HEK293 (cell line): ENCODE results near the gene LAMTOR1.

ENCODE experiments used
- CTCF ChIA-PET: fragments of 350-600 bp; formaldehyde crosslinking; extraction: SDS; loops from one replicate; lab custom pipeline; 2021; ENCODE audit warnings: antibody characterized with exemption; lab: Yijun Ruan, JAX
- POLR2A ChIA-PET: fragments of 300-600 bp; formaldehyde crosslinking; extraction: SDS; loops from one replicate; lab custom pipeline; 2020; ENCODE audit warnings: antibody characterized with exemption, inconsistent platforms; lab: Yijun Ruan, JAX
- H3K27ac ChIP-seq: fragments of 200-500 bp; sonication (Bioruptor generic); 2 replicates; pipeline ENCODE4 v1.5.1; 2014; ENCODE audit warnings: low read depth, low read length, control low read depth, inconsistent platforms; ENCODE audit errors: extremely low read depth
- H3K36me3 ChIP-seq, 2 experiments: fragments of 200-500 bp in 1 of 2; sonication (Bioruptor generic) in 1 of 2; 1 replicate in 1 of 2; 2 replicates in 1 of 2; pipeline ENCODE4 v1.5.1; 2014 to 2017; ENCODE audit warnings: inconsistent platforms in 2 of 2, low read length in 2 of 2; ENCODE audit not compliant: control insufficient read depth in 2 of 2, insufficient read depth in 1 of 2
- H3K4me1 ChIP-seq: fragments of 200-500 bp; sonication (Bioruptor generic); 2 replicates; pipeline ENCODE4 v1.5.1; 2014; ENCODE audit warnings: mild to moderate bottlenecking, low read length, inconsistent platforms; ENCODE audit not compliant: control insufficient read depth, insufficient read depth
- H3K4me3 ChIP-seq: 2 replicates; pipeline ENCODE4 v1.5.1; 2011; ENCODE audit warnings: low read depth, mild to moderate bottlenecking, control low read depth, low read length, moderate library complexity
- H3K9me3 ChIP-seq: fragments of 200-500 bp; sonication (Bioruptor generic); 2 replicates; pipeline ENCODE4 v1.5.1; 2014; ENCODE audit warnings: low read depth, low read length, inconsistent platforms; ENCODE audit not compliant: control insufficient read depth, insufficient read depth
- FEZF1 ChIP-seq: fragments of 450-650 bp; formaldehyde crosslinking; IDR thresholded peaks from 2 replicates; pipeline ENCODE4 v1.5.1; 2016; ENCODE audit warnings: missing biosample characterization, missing genetic modification characterization
- HOXD13 ChIP-seq: sonication (generic); formaldehyde crosslinking; IDR thresholded peaks from 2 replicates; pipeline ENCODE4 v1.8.0; 2022; ENCODE audit warnings: missing genetic modification reagents, borderline replicate concordance
- PBX3 ChIP-seq: sonication (generic); formaldehyde crosslinking; IDR thresholded peaks from 2 replicates; pipeline ENCODE4 v1.8.1; 2022; ENCODE audit warnings: mild to moderate bottlenecking, moderate library complexity, missing genetic modification reagents
- SP3 ChIP-seq: fragments of 450-650 bp; formaldehyde crosslinking; IDR thresholded peaks from 2 replicates; pipeline ENCODE4 v1.5.1; 2016; ENCODE audit warnings: missing biosample characterization, missing genetic modification characterization
- ZEB2 ChIP-seq: fragments of 450-650 bp; formaldehyde crosslinking; IDR thresholded peaks from 2 replicates; pipeline ENCODE4 v1.5.1; 2016; ENCODE audit warnings: missing biosample characterization, missing genetic modification characterization
- ZFP3 ChIP-seq: fragments of 450-650 bp; formaldehyde crosslinking; IDR thresholded peaks from 2 replicates; pipeline ENCODE4 v1.5.1; 2016; ENCODE audit warnings: low read depth, missing biosample characterization, missing genetic modification characterization
- ZFP41 ChIP-seq: fragments of 450-650 bp; formaldehyde crosslinking; IDR thresholded peaks from 2 replicates; pipeline ENCODE4 v1.5.1; 2016; ENCODE audit warnings: missing biosample characterization, missing genetic modification characterization, borderline replicate concordance
- ZIC2 ChIP-seq: fragments of 450-650 bp; formaldehyde crosslinking; IDR thresholded peaks from 2 replicates; pipeline ENCODE4 v1.5.1; 2016; ENCODE audit warnings: missing biosample characterization, missing genetic modification characterization
- ZNF184 ChIP-seq: fragments of 450-650 bp; IDR thresholded peaks from 2 replicates; pipeline ENCODE4 v1.5.1; 2018; ENCODE audit warnings: missing biosample characterization, mild to moderate bottlenecking, missing genetic modification characterization
- ZNF19 ChIP-seq: fragments of 450-650 bp; formaldehyde crosslinking; IDR thresholded peaks from 2 replicates; pipeline ENCODE4; 2016; ENCODE audit warnings: missing biosample characterization, missing genetic modification characterization, low read depth
- ZNF2 ChIP-seq: fragments of 450-650 bp; formaldehyde crosslinking; IDR thresholded peaks from 2 replicates; pipeline ENCODE4 v1.5.1; 2016; ENCODE audit warnings: missing biosample characterization, missing genetic modification characterization
- ZNF202 ChIP-seq: fragments of 450-650 bp; formaldehyde crosslinking; IDR thresholded peaks from 2 replicates; pipeline ENCODE4 v1.5.1; 2016; ENCODE audit warnings: missing biosample characterization, missing genetic modification characterization, borderline replicate concordance
- ZNF366 ChIP-seq: fragments of 450-650 bp; formaldehyde crosslinking; conservative IDR thresholded peaks from 2 replicates; pipeline ENCODE4 v1.5.1; 2016; ENCODE audit warnings: missing biosample characterization, missing genetic modification characterization
- ZNF394 ChIP-seq: fragments of 450-650 bp; formaldehyde crosslinking; IDR thresholded peaks from 2 replicates; pipeline ENCODE4 v1.5.1; 2016; ENCODE audit warnings: missing biosample characterization, missing genetic modification characterization, mild to moderate bottlenecking, moderate library complexity, borderline replicate concordance
- ZNF501 ChIP-seq: fragments of 450-650 bp; formaldehyde crosslinking; IDR thresholded peaks from 2 replicates; pipeline ENCODE4 v1.5.1; 2016; ENCODE audit warnings: missing biosample characterization, missing genetic modification characterization
- ZNF596 ChIP-seq: fragments of 450-650 bp; IDR thresholded peaks from 2 replicates; pipeline ENCODE4 v1.5.0; 2018; ENCODE audit warnings: missing biosample characterization, mild to moderate bottlenecking, missing genetic modification characterization, moderate library complexity
- ZNF610 ChIP-seq: fragments of 450-650 bp; formaldehyde crosslinking; IDR thresholded peaks from 2 replicates; pipeline ENCODE4 v1.5.1; 2016; ENCODE audit warnings: missing biosample characterization, missing genetic modification characterization, borderline replicate concordance
- ZNF660 ChIP-seq: fragments of 450-650 bp; IDR thresholded peaks from 2 replicates; pipeline ENCODE4 v1.5.1; 2018; ENCODE audit warnings: missing biosample characterization, mild to moderate bottlenecking, missing genetic modification characterization
- ZNF76 ChIP-seq: fragments of 450-650 bp; formaldehyde crosslinking; IDR thresholded peaks from 2 replicates; pipeline ENCODE4; 2016; ENCODE audit warnings: low read depth, missing biosample characterization, missing genetic modification characterization, borderline replicate concordance
- ZNF777 ChIP-seq: fragments of 450-650 bp; formaldehyde crosslinking; IDR thresholded peaks from 2 replicates; pipeline ENCODE4 v1.5.1; 2017; ENCODE audit warnings: missing biosample characterization, missing genetic modification characterization, borderline replicate concordance
- ZSCAN5A ChIP-seq: fragments of 450-650 bp; formaldehyde crosslinking; IDR thresholded peaks from 2 replicates; pipeline ENCODE4 v1.5.1; 2016; ENCODE audit warnings: missing biosample characterization, missing genetic modification characterization
- TF ChIP-seq, protein P1 (sequence below): fragments of 450-650 bp; formaldehyde crosslinking; IDR thresholded peaks from 2 replicates; pipeline ENCODE4 v1.5.1; 2017; ENCODE audit warnings: missing biosample characterization, missing genetic modification characterization
- TF ChIP-seq, protein P2 (sequence below): fragments of 450-650 bp; formaldehyde crosslinking; IDR thresholded peaks from 2 replicates; pipeline ENCODE4 v1.5.1; 2017; ENCODE audit warnings: missing biosample characterization, missing genetic modification characterization
- TF ChIP-seq, protein P3 (sequence below): fragments of 450-650 bp; formaldehyde crosslinking; IDR thresholded peaks from 2 replicates; pipeline ENCODE4 v1.5.1; 2017; ENCODE audit warnings: missing biosample characterization, missing genetic modification characterization

The LAMTOR1 gene

GRCh38 chr11:72081184-72081644 is 21.9 kb downstream of the LAMTOR1 start:
- Histone ChIP-seq H3K4me3 (peak overlapping the region; percentile 57), H3K9me3 (no peaks in the 10 kb centered on the region), H3K27ac (no peak overlapping the region; the same call in 1 of the 2 replicates), H3K36me3 (peaks cover 0 to 4% of the 10 kb centered on the region in 2 experiments; a peak in 2 of 3 replicates), H3K4me1 (no peaks in the 10 kb centered on the region)
- TF ChIP-seq, protein P1, sequence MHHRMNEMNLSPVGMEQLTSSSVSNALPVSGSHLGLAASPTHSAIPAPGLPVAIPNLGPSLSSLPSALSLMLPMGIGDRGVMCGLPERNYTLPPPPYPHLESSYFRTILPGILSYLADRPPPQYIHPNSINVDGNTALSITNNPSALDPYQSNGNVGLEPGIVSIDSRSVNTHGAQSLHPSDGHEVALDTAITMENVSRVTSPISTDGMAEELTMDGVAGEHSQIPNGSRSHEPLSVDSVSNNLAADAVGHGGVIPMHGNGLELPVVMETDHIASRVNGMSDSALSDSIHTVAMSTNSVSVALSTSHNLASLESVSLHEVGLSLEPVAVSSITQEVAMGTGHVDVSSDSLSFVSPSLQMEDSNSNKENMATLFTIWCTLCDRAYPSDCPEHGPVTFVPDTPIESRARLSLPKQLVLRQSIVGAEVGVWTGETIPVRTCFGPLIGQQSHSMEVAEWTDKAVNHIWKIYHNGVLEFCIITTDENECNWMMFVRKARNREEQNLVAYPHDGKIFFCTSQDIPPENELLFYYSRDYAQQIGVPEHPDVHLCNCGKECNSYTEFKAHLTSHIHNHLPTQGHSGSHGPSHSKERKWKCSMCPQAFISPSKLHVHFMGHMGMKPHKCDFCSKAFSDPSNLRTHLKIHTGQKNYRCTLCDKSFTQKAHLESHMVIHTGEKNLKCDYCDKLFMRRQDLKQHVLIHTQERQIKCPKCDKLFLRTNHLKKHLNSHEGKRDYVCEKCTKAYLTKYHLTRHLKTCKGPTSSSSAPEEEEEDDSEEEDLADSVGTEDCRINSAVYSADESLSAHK (tag by site-specific recombination), result 0 out of 2 replicates have a peak, but pooled peaks have one; percentile 2
- TF ChIP-seq, protein P2, sequence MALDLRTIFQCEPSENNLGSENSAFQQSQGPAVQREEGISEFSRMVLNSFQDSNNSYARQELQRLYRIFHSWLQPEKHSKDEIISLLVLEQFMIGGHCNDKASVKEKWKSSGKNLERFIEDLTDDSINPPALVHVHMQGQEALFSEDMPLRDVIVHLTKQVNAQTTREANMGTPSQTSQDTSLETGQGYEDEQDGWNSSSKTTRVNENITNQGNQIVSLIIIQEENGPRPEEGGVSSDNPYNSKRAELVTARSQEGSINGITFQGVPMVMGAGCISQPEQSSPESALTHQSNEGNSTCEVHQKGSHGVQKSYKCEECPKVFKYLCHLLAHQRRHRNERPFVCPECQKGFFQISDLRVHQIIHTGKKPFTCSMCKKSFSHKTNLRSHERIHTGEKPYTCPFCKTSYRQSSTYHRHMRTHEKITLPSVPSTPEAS (tag by site-specific recombination), result no peak
- no peak for TF ChIP-seq ZNF777
- ChIA-PET POLR2A (interaction anchor here (0.6 to 1.8 kb wide), 5 partner anchors 13 to 49 kb away, joined by 3 to 6 read pairs (median 3); partner anchors contain the start of gene ANAPC15), CTCF (interaction anchor here (0.6 to 2.3 kb wide), 6 partner anchors 10 to 374 kb away, joined by 3 to 17 read pairs (median 6); no protein-coding TSS in a partner anchor)

DNA sequence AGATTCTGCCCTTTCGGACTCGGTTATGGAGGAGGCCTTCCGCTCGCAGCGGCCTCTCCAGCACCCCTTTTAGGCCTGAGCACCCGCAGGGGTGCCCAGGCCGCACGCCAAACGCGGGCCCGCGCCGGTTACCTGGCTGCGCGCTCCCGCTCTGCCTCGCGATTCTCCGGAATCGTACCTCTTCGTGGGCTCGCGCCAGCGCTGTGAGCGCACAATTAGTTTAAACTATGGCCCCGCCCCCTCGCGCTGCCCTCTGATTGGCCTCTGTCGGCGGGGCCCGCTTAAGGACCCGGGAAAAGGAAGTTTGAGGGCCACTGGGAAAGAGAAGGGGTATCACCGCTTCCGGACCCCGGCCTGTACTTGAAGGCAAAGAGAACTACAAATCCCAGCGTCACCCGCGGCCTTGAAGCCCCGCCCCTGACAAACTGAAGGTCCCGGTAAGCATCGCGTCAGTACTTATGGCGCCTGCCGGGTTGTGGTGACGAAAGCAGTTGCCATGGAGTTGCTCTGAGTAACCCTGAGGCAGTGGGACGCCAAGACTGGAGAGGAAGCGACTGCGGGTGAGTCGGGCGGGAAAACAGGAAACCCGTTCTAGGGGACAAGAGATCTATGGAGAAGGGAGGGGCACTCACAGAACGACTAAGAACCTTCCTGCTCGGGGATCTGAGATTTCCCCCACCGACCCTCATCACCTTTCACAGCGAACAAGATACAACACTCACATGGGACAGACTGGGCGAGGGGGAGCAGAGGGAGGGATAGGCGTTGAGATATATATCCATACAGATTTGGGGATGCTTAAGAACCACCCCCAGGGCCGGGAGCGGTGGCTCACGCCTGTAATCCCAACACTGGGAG is 22.5 kb downstream of the LAMTOR1 start, which contains the start of the genes LRRC51 and NUMA1:
LRRC51 (plus strand) TSS at position 525 of the 858 bp plus-strand sequence. CDS start 8,234 bp downstream, outside the sequence.
NUMA1 (minus strand) TSS at position 217 of the 858 bp plus-strand sequence. CDS start 44,599 bp downstream, outside the sequence.
- Histone ChIP-seq H3K4me3 (peak within 1 kb of the TSS; percentile 77), H3K36me3 (peaks cover 0 to 8% of the 10 kb centered on the region in 2 experiments; a peak in 2 of 3 replicates), H3K4me1 (no peaks in the 10 kb centered on the region), H3K9me3 (no peaks in the 10 kb centered on the region), H3K27ac (peak within 1 kb of the TSS; percentile 57)
- POLR2A ChIA-PET, result interaction anchor here (0.8 to 1.8 kb wide), 2 partner anchors 32 to 350 kb away, joined by 4 to 7 read pairs; partner anchors contain the start of gene ANAPC15
- CTCF ChIA-PET, result interaction anchor here (0.6 to 2.3 kb wide), 3 partner anchors 10 to 374 kb away, joined by 3 to 17 read pairs (median 13); no protein-coding TSS in a partner anchor
- no peak for TF ChIP-seq ZFP41
- TF ChIP-seq, protein P2 (tag by site-specific recombination), result no peak
- TF ChIP-seq ZNF501 (tag by site-specific recombination), result no peak
- TF ChIP-seq SP3 (tag by site-specific recombination), result peak; percentile 86
- TF ChIP-seq ZIC2, result no peak
- TF ChIP-seq HOXD13 (CRISPR knock-in tag), result no peak
- no peak for TF ChIP-seq ZSCAN5A (tag by site-specific recombination)
- TF ChIP-seq ZNF19 (tag by site-specific recombination), result no peak
- TF ChIP-seq, protein P3, sequence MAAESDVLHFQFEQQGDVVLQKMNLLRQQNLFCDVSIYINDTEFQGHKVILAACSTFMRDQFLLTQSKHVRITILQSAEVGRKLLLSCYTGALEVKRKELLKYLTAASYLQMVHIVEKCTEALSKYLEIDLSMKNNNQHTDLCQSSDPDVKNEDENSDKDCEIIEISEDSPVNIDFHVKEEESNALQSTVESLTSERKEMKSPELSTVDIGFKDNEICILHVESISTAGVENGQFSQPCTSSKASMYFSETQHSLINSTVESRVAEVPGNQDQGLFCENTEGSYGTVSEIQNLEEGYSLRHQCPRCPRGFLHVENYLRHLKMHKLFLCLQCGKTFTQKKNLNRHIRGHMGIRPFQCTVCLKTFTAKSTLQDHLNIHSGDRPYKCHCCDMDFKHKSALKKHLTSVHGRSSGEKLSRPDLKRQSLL, result no peak
- no peak for TF ChIP-seq ZFP3 (tag by site-specific recombination)
- TF ChIP-seq ZEB2 (tag by site-specific recombination), result no peak
- no peak for TF ChIP-seq FEZF1
- TF ChIP-seq PBX3, result no peak
- TF ChIP-seq ZNF2 (tag by site-specific recombination), result 0 out of 2 replicates have a peak, but pooled peaks have one; percentile 36
- no peak for TF ChIP-seq ZNF610
- no peak for TF ChIP-seq ZNF596 (tag by site-specific recombination)
- no peak for TF ChIP-seq ZNF184
- peak; percentile 69 for TF ChIP-seq ZNF366 (tag by site-specific recombination)
- TF ChIP-seq ZNF660 (tag by site-specific recombination), result no peak
- no peak for TF ChIP-seq ZNF394 (tag by site-specific recombination)
- TF ChIP-seq ZNF76 (tag by site-specific recombination), result peak; percentile 94
- no peak for TF ChIP-seq ZNF202 (tag by site-specific recombination)
